Upper lobe of left lung (tissue), 6 donors: ENCODE measurements around the gene PTPRN2. TPM values are rescaled to one million over a fixed set of nuclear protein-coding genes. Genes with fewer than 3 reads are reported as not detected.

Source experiments
- ATAC-seq, 2 donors: fragments of 200-7000 bp; cut with Tn5 transposase; one replicate each; pipeline ENCODE4 v1.9.1; 2022; ENCODE audit warnings: mild to moderate bottlenecking in 2 of 2, moderate library complexity in 2 of 2; ENCODE audit not compliant: low FRiP score in 2 of 2
- DNase-seq, 2 donors: peaks; one replicate each; pipeline ENCODE4 v3.0.0-alpha.2; 2019 to 2020
- H3K27ac ChIP-seq, 4 donors: fragments of 200-600 bp; sonication (generic); one replicate each; pipeline ENCODE4 v1.5.1; 2016 to 2019
- H3K27me3 ChIP-seq, 4 donors: fragments of 200-600 bp; sonication (generic); one replicate each; pipeline ENCODE4 v1.5.1; 2017 to 2019
- H3K36me3 ChIP-seq, 4 donors: fragments of 200-600 bp; sonication (generic); one replicate each; pipeline ENCODE4 v1.5.1; 2016 to 2019
- H3K4me1 ChIP-seq, 4 donors: fragments of 200-600 bp; sonication (generic); one replicate each; pipeline ENCODE4 v1.5.1; 2018 to 2019
- H3K4me3 ChIP-seq, 4 donors: fragments of 200-600 bp; sonication (generic); one replicate each; pipeline ENCODE4 v1.5.1; 2017 to 2019; ENCODE audit warnings: mild to moderate bottlenecking in 2 of 4, moderate library complexity in 1 of 4
- H3K9me3 ChIP-seq, 4 donors: fragments of 200-600 bp; sonication (generic); one replicate each; pipeline ENCODE4 v1.5.1; 2018 to 2019
- EP300 ChIP-seq, 4 donors: sonication (generic); formaldehyde crosslinking; IDR thresholded peaks; one replicate each; pipeline ENCODE4 v1.5.1; 2017; ENCODE audit warnings: antibody characterized with exemption in 4 of 4, control low read depth in 2 of 4
- POLR2A ChIP-seq, 4 donors: fragments of 450-650 bp; IDR thresholded peaks; one replicate each; pipeline ENCODE4 v1.5.1; 2016 to 2017; ENCODE audit warnings: antibody characterized with exemption in 4 of 4, mild to moderate bottlenecking in 2 of 4
- POLR2AphosphoS5 ChIP-seq, 2 donors: sonication (generic); formaldehyde crosslinking; IDR thresholded peaks; one replicate each; pipeline ENCODE4 v1.5.1; 2017; ENCODE audit warnings: antibody characterized with exemption in 2 of 2
- WGBS, 2 donors: methylation state at CpG; one replicate each; pipeline ENCODE4 v1.1.5; 2017 to 2018; 5-methylcytosine and 5-hydroxymethylcytosine counted together
- total RNA-seq, 6 donors: library from RNA; depleted of rRNA in 4 of 6; stranded (reverse); fragments of >200 nt in 4 of 6; gene quantifications; one replicate each; pipeline versions ENCODE4 v1.1.0 to v1.2.1, GENCODE V29; 2016 to 2021
- TF ChIP-seq, protein P1 (sequence below), 6 experiments: fragments of 450-650 bp in 4 of 6; fragments of 200-600 bp in 2 of 6; sonication (generic) in 2 of 6; IDR thresholded peaks; one replicate each; pipeline ENCODE4 v1.5.1; 2016 to 2019; ENCODE audit warnings: antibody characterized with exemption in 6 of 6
- donor health status: DM: no; HTN: no; CAD: no; lungs with moderate emphysema.
- donor health status: DM: no; HTN: yes; CAD: no; lungs with severe emphysema.

PTPRN2 gene
- total RNA-seq, 6 donors from 2014 or later: 3.3 to 7.9 (median 5.2) TPM

DNA sequence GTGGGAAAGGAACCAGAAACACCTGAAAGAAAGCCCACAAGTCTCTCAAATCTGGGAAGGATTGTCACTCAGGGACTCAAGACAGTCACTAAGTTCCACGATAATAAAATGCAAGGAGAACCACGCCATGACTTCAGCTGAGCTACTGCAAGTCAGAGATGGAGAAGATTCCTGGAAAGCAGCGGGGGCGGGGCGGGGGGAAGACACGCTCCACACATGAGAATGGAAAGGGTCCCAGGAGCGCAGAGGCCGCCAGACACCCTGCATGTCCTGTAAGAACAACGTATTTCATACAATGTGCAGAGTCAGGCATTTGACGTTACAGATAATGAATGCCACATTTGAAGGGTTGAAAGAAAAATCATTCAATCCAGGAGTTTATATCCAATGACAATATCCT is 448.1 kb downstream of the PTPRN2 start:
- Histone ChIP-seq H3K4me3 (no peak overlapping the region), H3K9me3 (peaks cover 0 to 3% (median 0%) of the 10 kb centered on the region in 4 donors), H3K27ac (no peak overlapping the region), H3K4me1 (no peaks in the 10 kb centered on the region), H3K27me3 (no peaks in the 10 kb centered on the region), H3K36me3 (no peaks in the 10 kb centered on the region)
- WGBS, 2 donors: 90 to 92% methylated on average over 10 of the region's 10 CpGs
- DNase-seq (no peak), ATAC-seq (no peak)
- TF ChIP-seq POLR2AphosphoS5 (IDR thresholded peaks at IDR 0.05): no peak
- TF ChIP-seq POLR2A (IDR thresholded peaks at IDR 0.05): no peak
- TF ChIP-seq, protein P1, sequence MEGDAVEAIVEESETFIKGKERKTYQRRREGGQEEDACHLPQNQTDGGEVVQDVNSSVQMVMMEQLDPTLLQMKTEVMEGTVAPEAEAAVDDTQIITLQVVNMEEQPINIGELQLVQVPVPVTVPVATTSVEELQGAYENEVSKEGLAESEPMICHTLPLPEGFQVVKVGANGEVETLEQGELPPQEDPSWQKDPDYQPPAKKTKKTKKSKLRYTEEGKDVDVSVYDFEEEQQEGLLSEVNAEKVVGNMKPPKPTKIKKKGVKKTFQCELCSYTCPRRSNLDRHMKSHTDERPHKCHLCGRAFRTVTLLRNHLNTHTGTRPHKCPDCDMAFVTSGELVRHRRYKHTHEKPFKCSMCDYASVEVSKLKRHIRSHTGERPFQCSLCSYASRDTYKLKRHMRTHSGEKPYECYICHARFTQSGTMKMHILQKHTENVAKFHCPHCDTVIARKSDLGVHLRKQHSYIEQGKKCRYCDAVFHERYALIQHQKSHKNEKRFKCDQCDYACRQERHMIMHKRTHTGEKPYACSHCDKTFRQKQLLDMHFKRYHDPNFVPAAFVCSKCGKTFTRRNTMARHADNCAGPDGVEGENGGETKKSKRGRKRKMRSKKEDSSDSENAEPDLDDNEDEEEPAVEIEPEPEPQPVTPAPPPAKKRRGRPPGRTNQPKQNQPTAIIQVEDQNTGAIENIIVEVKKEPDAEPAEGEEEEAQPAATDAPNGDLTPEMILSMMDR (IDR thresholded peaks at IDR 0.05): no peak
- no peak for TF ChIP-seq EP300 (IDR thresholded peaks at IDR 0.05)

- 80 to 88% methylated on average over 2 to 9 of the region's 9 CpGs for WGBS, 2 donors
- Histone ChIP-seq H3K4me1 (no peaks in the 10 kb centered on the region), H3K9me3 (no peaks in the 10 kb centered on the region), H3K4me3 (no peak overlapping the region), H3K36me3 (no peaks in the 10 kb centered on the region), H3K27ac (no peak overlapping the region), H3K27me3 (no peaks in the 10 kb centered on the region)
- DNase-seq (no peak), ATAC-seq (no peak)
- TF ChIP-seq EP300 (IDR thresholded peaks at IDR 0.05) (no peak), POLR2A (IDR thresholded peaks at IDR 0.05) (no peak), POLR2AphosphoS5 (IDR thresholded peaks at IDR 0.05) (no peak)
- TF ChIP-seq, protein P1 (IDR thresholded peaks at IDR 0.05): no peak
Measured at GRCh38 chr7:158138329-158138597, 449.4 kb downstream of the PTPRN2 start.

GRCh38 chr7:158137516-158138328 is 449.9 kb downstream of the PTPRN2 start:
- no peaks in the 10 kb centered on the region for H3K4me1 ChIP-seq
- no peaks in the 10 kb centered on the region for H3K27me3 ChIP-seq
- no peaks in the 10 kb centered on the region for H3K36me3 ChIP-seq
- H3K9me3 ChIP-seq: no peaks in the 10 kb centered on the region
- TF ChIP-seq EP300 (IDR thresholded peaks at IDR 0.05) (no peak), POLR2AphosphoS5 (IDR thresholded peaks at IDR 0.05) (no peak), POLR2A (IDR thresholded peaks at IDR 0.05) (no peak)
- TF ChIP-seq, protein P1 (IDR thresholded peaks at IDR 0.05): no peak
- ATAC-seq: no peak
- H3K27ac ChIP-seq: no peak overlapping the region
- no peak for DNase-seq
- H3K4me3 ChIP-seq: no peak overlapping the region
- WGBS, 2 donors: 82 to 85% methylated on average over 10 to 18 of the region's 18 CpGs

- Histone ChIP-seq H3K4me3 (no peak overlapping the region), H3K36me3 (no peaks in the 10 kb centered on the region), H3K9me3 (no peaks in the 10 kb centered on the region), H3K27ac (no peak overlapping the region), H3K27me3 (no peaks in the 10 kb centered on the region), H3K4me1 (no peaks in the 10 kb centered on the region)
- no peak for ATAC-seq
- 79 to 80% methylated on average over 16 of the region's 16 CpGs for WGBS, 2 donors
- no peak for DNase-seq
- no peak for TF ChIP-seq POLR2AphosphoS5 (IDR thresholded peaks at IDR 0.05)
- no peak for TF ChIP-seq EP300 (IDR thresholded peaks at IDR 0.05)
- TF ChIP-seq POLR2A (IDR thresholded peaks at IDR 0.05): no peak
- TF ChIP-seq, protein P1 (IDR thresholded peaks at IDR 0.05): no peak
Measured at GRCh38 chr7:158135931-158136330, 451.7 kb downstream of the PTPRN2 start.

DNA sequence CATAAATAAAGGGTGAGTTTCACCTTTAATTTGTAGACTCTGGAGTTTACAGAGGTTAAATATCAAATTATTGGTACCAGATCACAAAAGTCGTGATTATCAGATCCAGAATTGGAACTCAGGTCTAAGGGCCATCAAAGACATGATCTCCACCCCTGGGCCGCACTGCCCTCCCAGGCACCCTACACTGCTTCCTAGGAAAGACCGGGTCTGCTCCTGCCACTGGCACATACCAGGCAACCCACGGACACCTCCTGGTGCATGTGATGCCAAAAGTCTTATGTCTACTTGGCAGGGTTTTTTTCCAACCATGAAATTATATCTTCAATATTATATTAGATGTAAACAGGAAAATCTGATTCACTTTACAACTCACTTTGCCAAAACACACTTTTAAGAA is 452.8 kb downstream of the PTPRN2 start:
- Histone ChIP-seq H3K4me3 (no peak overlapping the region), H3K4me1 (no peaks in the 10 kb centered on the region), H3K36me3 (no peaks in the 10 kb centered on the region), H3K27me3 (no peaks in the 10 kb centered on the region), H3K27ac (no peak overlapping the region), H3K9me3 (no peaks in the 10 kb centered on the region)
- DNase-seq: no peak
- TF ChIP-seq POLR2A (IDR thresholded peaks at IDR 0.05) (no peak), EP300 (IDR thresholded peaks at IDR 0.05) (no peak), POLR2AphosphoS5 (IDR thresholded peaks at IDR 0.05) (no peak)
- TF ChIP-seq, protein P1 (IDR thresholded peaks at IDR 0.05): no peak
- no peak for ATAC-seq
- 80 to 100% methylated on average over 4 of the region's 4 CpGs for WGBS, 2 donors
